Glutamatergic neuron (in vitro differentiated cells): ENCODE results near the gene BICRAL. TPM values are rescaled to one million over a fixed set of nuclear protein-coding genes. Genes with fewer than 3 reads are reported as not detected.
"Not testable (repeated sequence)": the region's sequence is repeated elsewhere in the genome, so short reads cannot be mapped to it uniquely, and the experiment has no call there.

Experiments used
- DNase-seq: peaks from one replicate; pipeline ENCODE4 v3.0.0; 2022
- H3K27ac Mint-ChIP-seq: one replicate; pipeline ENCODE4 v1.8.0; 2020; ENCODE audit warnings: mild to moderate bottlenecking, mixed read lengths, inconsistent platforms; ENCODE audit not compliant: unreplicated experiment
- H3K27me3 Mint-ChIP-seq: one replicate; pipeline ENCODE4 v1.8.0; 2020; ENCODE audit warnings: mild to moderate bottlenecking, moderate library complexity, mixed read lengths, inconsistent platforms; ENCODE audit not compliant: unreplicated experiment
- H3K36me3 Mint-ChIP-seq: one replicate; pipeline ENCODE4 v1.8.0; 2020; ENCODE audit warnings: mild to moderate bottlenecking, mixed read lengths, inconsistent platforms; ENCODE audit not compliant: unreplicated experiment
- H3K4me1 Mint-ChIP-seq: one replicate; pipeline ENCODE4 v1.8.0; 2020; ENCODE audit warnings: mild to moderate bottlenecking, low read depth, mixed read lengths, inconsistent platforms; ENCODE audit not compliant: unreplicated experiment
- H3K4me3 Mint-ChIP-seq: one replicate; pipeline ENCODE4 v1.8.0; 2020; ENCODE audit warnings: mild to moderate bottlenecking, mixed read lengths, inconsistent platforms; ENCODE audit not compliant: unreplicated experiment
- H3K9me3 Mint-ChIP-seq: one replicate; pipeline ENCODE4 v1.8.0; 2020; ENCODE audit warnings: mild to moderate bottlenecking, moderate library complexity, mixed read lengths, inconsistent platforms; ENCODE audit not compliant: unreplicated experiment
- total RNA-seq: library from RNA; stranded (reverse); fragmentation: NEBNext Ultra II Directional; extraction: Animal tissue kit (Norgen Biotek cat#: 25700); gene quantifications from one replicate; pipeline ENCODE4 v1.2.1, GENCODE V29; 2021; ENCODE audit not compliant: unreplicated experiment
- TF ChIP-seq, protein P1 (sequence below): fragments of 200-600 bp; sonication (generic); IDR thresholded peaks from one replicate; pipeline ENCODE4 v1.5.0; 2021; ENCODE audit not compliant: partially characterized antibody, unreplicated experiment

Gene BICRAL
- total RNA-seq, 1 donor from 2014 or later: 11.0 TPM

DNA sequence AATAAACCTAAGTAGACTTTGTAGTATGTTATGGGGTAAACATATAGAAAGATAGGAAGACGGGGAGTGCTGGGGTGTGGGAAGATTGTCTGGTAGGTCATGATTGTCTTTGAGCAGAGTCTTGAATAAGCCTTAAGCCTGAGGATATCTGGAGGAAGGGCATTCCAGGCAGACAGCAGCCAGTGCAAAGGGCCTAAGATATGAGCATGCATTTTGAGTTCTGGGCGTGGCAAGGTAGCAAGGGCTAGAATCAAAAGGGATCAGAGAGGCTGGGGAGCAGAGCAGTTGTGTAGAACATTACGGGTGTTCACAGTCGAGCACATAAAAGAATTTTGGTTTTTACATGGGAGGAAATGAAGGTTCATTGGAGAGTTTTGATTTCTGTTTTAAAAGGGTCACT is 14.3 kb downstream of the BICRAL start:
- TF ChIP-seq, protein P1, sequence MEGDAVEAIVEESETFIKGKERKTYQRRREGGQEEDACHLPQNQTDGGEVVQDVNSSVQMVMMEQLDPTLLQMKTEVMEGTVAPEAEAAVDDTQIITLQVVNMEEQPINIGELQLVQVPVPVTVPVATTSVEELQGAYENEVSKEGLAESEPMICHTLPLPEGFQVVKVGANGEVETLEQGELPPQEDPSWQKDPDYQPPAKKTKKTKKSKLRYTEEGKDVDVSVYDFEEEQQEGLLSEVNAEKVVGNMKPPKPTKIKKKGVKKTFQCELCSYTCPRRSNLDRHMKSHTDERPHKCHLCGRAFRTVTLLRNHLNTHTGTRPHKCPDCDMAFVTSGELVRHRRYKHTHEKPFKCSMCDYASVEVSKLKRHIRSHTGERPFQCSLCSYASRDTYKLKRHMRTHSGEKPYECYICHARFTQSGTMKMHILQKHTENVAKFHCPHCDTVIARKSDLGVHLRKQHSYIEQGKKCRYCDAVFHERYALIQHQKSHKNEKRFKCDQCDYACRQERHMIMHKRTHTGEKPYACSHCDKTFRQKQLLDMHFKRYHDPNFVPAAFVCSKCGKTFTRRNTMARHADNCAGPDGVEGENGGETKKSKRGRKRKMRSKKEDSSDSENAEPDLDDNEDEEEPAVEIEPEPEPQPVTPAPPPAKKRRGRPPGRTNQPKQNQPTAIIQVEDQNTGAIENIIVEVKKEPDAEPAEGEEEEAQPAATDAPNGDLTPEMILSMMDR: no peak
- Mint-ChIP-seq H3K27me3 (no peaks in the 10 kb centered on the region), H3K4me1 (no peaks in the 10 kb centered on the region), H3K9me3 (no peaks in the 10 kb centered on the region), H3K4me3 (no peak overlapping the region), H3K36me3 (no peaks in the 10 kb centered on the region), H3K27ac (no peak overlapping the region)
- DNase-seq: no peak

DNA sequence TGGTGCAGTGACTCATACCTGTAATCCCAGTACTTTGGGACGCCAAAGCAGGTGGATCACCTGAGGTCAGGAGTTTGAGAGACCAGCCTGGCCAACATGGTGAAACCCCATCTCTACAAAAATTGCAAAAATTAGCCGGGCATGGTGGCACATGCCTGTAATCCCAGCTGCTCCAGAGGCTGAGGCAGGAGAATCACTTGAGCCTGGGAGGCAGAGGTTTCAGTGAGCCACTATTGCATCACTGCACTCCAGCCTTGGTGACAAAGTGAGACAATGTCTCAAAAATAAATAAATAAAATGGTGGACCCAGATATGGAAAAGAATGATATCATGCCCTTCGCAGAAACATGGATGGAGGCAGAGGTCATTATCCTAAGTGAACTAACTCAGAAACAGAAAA is 15.8 kb downstream of the BICRAL start:
- H3K27ac Mint-ChIP-seq, H3K27me3 Mint-ChIP-seq, DNase-seq, H3K9me3 Mint-ChIP-seq, H3K4me3 Mint-ChIP-seq, H3K36me3 Mint-ChIP-seq, H3K4me1 Mint-ChIP-seq: not testable (repeated sequence)

DNA sequence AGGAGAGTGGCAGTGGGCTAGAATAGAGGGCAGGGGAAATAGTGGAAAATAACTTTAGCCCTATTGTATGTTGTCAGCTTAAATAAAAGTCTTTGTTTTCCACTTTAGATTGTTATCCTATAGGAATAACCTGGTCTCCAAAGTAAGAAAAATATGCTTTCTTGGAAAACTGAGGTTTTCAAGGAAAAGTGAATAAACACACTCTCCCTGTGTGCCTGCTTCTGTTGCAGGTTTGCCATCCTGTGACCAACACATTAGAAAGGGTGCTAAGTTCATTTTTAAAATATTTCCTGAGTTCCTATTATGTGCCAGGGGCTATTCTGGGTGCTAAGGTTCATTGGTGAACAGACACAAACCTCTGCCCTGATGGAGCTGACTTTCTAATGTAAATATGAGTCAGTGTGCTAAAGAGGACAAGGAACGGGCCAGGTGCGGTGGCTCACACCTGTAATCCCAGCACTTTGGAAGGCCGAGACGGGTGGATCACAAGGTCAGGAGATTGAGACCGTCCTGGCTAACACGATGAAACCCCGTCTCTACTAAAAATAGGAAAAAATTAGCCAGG is 23.5 kb downstream of the BICRAL start:
- Mint-ChIP-seq H3K36me3 (no peaks in the 10 kb centered on the region), H3K4me1 (no peaks in the 10 kb centered on the region), H3K4me3 (no peak overlapping the region), H3K27ac (no peak overlapping the region), H3K9me3 (no peaks in the 10 kb centered on the region), H3K27me3 (no peaks in the 10 kb centered on the region)
- TF ChIP-seq, protein P1: no peak
- no peak for DNase-seq

DNA sequence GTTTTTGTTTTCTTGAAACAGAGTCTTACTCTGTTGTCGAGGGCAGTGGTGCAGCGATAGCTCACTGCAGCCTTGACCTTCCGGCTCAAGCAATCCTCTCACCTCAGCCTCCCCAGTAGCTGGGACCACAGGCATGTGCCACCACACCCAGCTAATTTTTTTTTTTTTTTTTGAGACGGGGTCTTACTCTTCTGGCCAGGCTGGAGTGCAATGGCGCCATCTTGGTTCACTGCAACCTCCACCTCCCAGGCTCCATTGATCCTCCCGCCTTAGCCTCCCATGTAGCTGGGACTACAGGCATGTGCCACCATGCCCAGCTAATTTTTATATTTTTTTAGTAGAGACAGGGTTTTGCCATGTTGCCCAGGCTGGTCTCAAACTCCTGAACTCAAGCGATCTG is 24.5 kb downstream of the BICRAL start:
- H3K4me3 Mint-ChIP-seq, DNase-seq: not testable (repeated sequence)

DNA sequence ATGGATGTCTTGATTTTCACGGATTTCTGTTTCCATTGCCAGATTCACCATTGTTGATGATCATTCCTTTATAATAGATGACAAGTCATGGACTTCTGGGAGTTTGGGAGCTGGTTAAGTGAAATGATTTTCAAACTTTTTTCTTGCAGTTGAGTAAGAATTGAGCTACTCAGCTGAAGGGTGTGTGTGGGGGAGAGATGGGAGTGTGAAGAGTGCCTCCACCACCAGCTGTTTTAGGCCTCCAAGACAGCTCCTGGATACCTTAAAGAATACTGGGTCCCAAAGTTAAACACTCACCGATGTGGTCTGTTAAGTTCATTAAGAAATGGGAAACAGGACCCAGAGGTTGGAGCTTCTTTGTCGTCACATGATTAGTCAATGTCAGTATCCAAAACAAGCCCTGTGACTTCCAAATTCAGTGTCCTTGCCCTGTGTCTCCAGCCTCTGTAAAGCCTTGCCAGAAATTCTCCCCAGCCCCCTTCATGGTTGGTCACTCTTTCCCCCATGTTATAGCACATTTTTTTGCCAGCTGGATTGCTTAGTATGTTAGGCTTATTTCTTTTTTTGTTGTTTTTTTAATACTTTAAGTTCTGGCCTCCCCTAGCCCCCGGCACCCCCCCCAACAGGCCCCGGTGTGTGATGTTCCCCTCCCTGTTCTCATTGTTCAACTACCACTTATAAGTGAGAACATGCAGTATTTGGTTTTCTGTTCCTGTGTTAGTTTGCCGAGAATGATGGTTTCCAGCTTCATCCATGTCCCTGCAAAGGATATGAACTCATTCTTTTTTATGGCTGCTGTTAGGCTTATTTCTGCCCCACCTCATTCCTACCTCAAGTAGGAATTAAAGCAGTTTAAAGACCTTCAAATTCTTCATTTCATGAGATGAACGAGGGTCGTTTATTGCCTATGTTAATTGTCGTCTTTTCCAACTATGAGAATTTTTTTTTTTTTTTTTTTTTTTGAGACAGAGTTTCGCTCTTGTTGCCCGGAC is 26.9 kb downstream of the BICRAL start:
- H3K27me3 Mint-ChIP-seq: no peaks in the 10 kb centered on the region
- TF ChIP-seq, protein P1: no peak
- H3K4me3 Mint-ChIP-seq: no peak overlapping the region
- H3K27ac Mint-ChIP-seq: no peak overlapping the region
- no peaks in the 10 kb centered on the region for H3K4me1 Mint-ChIP-seq
- H3K9me3 Mint-ChIP-seq: no peaks in the 10 kb centered on the region
- no peaks in the 10 kb centered on the region for H3K36me3 Mint-ChIP-seq
- DNase-seq: no peak

More for the DNA sequence above, 24.5 kb downstream of the BICRAL start:
- H3K27ac Mint-ChIP-seq, H3K4me1 Mint-ChIP-seq, H3K9me3 Mint-ChIP-seq, H3K36me3 Mint-ChIP-seq, H3K27me3 Mint-ChIP-seq: not testable (repeated sequence)
